Upper lobe of left lung (tissue), 6 donors: Measurements from ENCODE around the gene WDR90. TPM values are rescaled to one million over a fixed set of nuclear protein-coding genes. Genes with fewer than 3 reads are reported as not detected.
"Not testable (repeated sequence)": the region's sequence is repeated elsewhere in the genome, so short reads cannot be mapped to it uniquely, and the experiment has no call there.

ENCODE experiments used
- ATAC-seq, 2 donors: fragments of 200-7000 bp; cut with Tn5 transposase; one replicate each; pipeline ENCODE4 v1.9.1; 2022; ENCODE audit warnings: mild to moderate bottlenecking in 2 of 2, moderate library complexity in 2 of 2; ENCODE audit not compliant: low FRiP score in 2 of 2
- DNase-seq, 2 donors: peaks; one replicate each; pipeline ENCODE4 v3.0.0-alpha.2; 2019 to 2020
- H3K27ac ChIP-seq, 4 donors: fragments of 200-600 bp; sonication (generic); one replicate each; pipeline ENCODE4 v1.5.1; 2016 to 2019
- H3K27me3 ChIP-seq, 4 donors: fragments of 200-600 bp; sonication (generic); one replicate each; pipeline ENCODE4 v1.5.1; 2017 to 2019
- H3K36me3 ChIP-seq, 4 donors: fragments of 200-600 bp; sonication (generic); one replicate each; pipeline ENCODE4 v1.5.1; 2016 to 2019
- H3K4me1 ChIP-seq, 4 donors: fragments of 200-600 bp; sonication (generic); one replicate each; pipeline ENCODE4 v1.5.1; 2018 to 2019
- H3K4me3 ChIP-seq, 4 donors: fragments of 200-600 bp; sonication (generic); one replicate each; pipeline ENCODE4 v1.5.1; 2017 to 2019; ENCODE audit warnings: mild to moderate bottlenecking in 2 of 4, moderate library complexity in 1 of 4
- H3K9me3 ChIP-seq, 4 donors: fragments of 200-600 bp; sonication (generic); one replicate each; pipeline ENCODE4 v1.5.1; 2018 to 2019
- EP300 ChIP-seq, 4 donors: sonication (generic); formaldehyde crosslinking; IDR thresholded peaks; one replicate each; pipeline ENCODE4 v1.5.1; 2017; ENCODE audit warnings: antibody characterized with exemption in 4 of 4, control low read depth in 2 of 4
- POLR2A ChIP-seq, 4 donors: fragments of 450-650 bp; IDR thresholded peaks; one replicate each; pipeline ENCODE4 v1.5.1; 2016 to 2017; ENCODE audit warnings: antibody characterized with exemption in 4 of 4, mild to moderate bottlenecking in 2 of 4
- POLR2AphosphoS5 ChIP-seq, 2 donors: sonication (generic); formaldehyde crosslinking; IDR thresholded peaks; one replicate each; pipeline ENCODE4 v1.5.1; 2017; ENCODE audit warnings: antibody characterized with exemption in 2 of 2
- WGBS, 2 donors: methylation state at CpG; one replicate each; pipeline ENCODE4 v1.1.5; 2017 to 2018; 5-methylcytosine and 5-hydroxymethylcytosine counted together
- total RNA-seq, 6 donors: library from RNA; depleted of rRNA in 4 of 6; stranded (reverse); fragments of >200 nt in 4 of 6; gene quantifications; one replicate each; pipeline versions ENCODE4 v1.1.0 to v1.2.1, GENCODE V29; 2016 to 2021
- TF ChIP-seq, protein P1 (sequence below), 6 experiments: fragments of 450-650 bp in 4 of 6; fragments of 200-600 bp in 2 of 6; sonication (generic) in 2 of 6; IDR thresholded peaks; one replicate each; pipeline ENCODE4 v1.5.1; 2016 to 2019; ENCODE audit warnings: antibody characterized with exemption in 6 of 6
- donor health status: DM: no; HTN: no; CAD: no; lungs with moderate emphysema.
- donor health status: DM: no; HTN: yes; CAD: no; lungs with severe emphysema.

The WDR90 gene
- total RNA-seq, 6 donors from 2014 or later: 18.8 to 174 (median 34.1) TPM

DNA sequence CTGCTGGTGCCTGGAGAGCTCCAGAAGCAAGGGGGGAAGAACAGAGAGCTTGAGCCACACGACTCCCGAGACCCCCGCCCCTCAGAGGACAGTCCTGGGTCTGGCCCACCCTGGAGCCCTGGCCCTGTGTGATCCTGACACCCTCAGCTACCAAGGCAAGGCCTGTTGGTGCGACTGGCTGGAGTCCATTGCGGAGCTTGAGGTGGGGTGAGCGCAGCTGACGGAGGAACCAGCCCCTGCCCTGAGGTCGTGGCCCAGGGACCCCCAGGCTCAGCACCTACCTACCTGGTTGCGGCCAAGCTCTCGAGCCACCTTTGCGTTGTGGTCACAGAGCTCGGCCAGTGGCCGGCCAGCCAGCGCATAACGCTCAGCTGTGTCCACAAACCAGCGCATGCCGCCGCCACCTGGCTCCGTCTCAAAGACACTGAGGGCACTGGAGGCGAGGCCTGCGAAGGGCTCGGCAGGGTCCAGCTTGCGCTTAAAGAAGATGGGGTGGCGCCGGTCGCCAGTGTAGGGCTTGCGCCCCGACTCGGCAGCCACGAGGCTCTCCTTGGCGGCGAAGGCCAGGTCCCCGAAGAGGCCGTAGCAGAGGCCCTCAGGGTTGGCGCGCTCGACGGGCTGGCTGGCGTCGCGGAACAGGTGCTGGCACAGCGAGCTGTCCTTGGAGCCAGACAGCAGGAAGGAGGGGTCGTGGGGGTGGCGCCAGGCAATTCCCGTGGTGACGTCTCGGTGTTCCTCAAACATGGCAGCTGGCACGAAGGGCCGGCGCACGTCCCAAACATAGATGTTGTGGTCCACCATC lies 37.5 kb downstream of the WDR90 start:
- ATAC-seq: no peak
- Histone ChIP-seq H3K4me3 (no peak overlapping the region), H3K4me1 (peaks cover 43 to 74% (median 58%) of the 10 kb centered on the region in 4 donors), H3K36me3 (peaks cover 8 to 34% (median 21%) of the 10 kb centered on the region in 4 donors), H3K27ac (no peak overlapping the region), H3K9me3 (no peaks in the 10 kb centered on the region), H3K27me3 (no peaks in the 10 kb centered on the region)
- 94 to 97% methylated on average over 23 to 51 of the region's 51 CpGs for WGBS, 2 donors
- peak in 1 of 2 donors; percentile 86 for DNase-seq
- TF ChIP-seq POLR2A (IDR thresholded peaks at IDR 0.05): no peak
- TF ChIP-seq, protein P1, sequence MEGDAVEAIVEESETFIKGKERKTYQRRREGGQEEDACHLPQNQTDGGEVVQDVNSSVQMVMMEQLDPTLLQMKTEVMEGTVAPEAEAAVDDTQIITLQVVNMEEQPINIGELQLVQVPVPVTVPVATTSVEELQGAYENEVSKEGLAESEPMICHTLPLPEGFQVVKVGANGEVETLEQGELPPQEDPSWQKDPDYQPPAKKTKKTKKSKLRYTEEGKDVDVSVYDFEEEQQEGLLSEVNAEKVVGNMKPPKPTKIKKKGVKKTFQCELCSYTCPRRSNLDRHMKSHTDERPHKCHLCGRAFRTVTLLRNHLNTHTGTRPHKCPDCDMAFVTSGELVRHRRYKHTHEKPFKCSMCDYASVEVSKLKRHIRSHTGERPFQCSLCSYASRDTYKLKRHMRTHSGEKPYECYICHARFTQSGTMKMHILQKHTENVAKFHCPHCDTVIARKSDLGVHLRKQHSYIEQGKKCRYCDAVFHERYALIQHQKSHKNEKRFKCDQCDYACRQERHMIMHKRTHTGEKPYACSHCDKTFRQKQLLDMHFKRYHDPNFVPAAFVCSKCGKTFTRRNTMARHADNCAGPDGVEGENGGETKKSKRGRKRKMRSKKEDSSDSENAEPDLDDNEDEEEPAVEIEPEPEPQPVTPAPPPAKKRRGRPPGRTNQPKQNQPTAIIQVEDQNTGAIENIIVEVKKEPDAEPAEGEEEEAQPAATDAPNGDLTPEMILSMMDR (IDR thresholded peaks at IDR 0.05): no peak
- no peak for TF ChIP-seq POLR2AphosphoS5 (IDR thresholded peaks at IDR 0.05)
- no peak for TF ChIP-seq EP300 (IDR thresholded peaks at IDR 0.05)

DNA sequence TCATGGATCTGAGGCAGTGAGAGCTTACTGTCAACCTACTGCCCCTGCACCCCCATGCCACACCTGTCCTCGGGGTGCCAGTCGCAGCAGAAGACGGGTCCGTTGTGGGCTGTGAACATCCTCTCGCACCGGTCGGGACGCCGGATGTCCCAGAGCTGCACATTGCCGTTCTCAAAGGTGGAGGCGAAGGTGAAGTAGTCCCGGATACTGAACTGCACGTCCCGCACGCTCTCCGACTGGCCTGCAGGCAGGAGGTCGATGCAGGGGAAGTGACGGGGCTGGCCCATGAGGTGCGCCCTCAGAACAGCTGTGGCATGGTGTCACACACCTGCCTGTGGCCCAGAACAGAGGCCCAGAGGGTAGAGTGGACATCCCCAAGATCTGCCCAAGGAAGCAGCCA lies 38.3 kb downstream of the WDR90 start:
- no peak for ATAC-seq
- no peak for TF ChIP-seq POLR2A (IDR thresholded peaks at IDR 0.05)
- TF ChIP-seq, protein P1 (IDR thresholded peaks at IDR 0.05): no peak
- no peak for TF ChIP-seq POLR2AphosphoS5 (IDR thresholded peaks at IDR 0.05)
- no peak for TF ChIP-seq EP300 (IDR thresholded peaks at IDR 0.05)
- no peak overlapping the region for H3K4me3 ChIP-seq
- H3K4me1 ChIP-seq: peaks cover 37 to 66% (median 50%) of the 10 kb centered on the region in 4 donors
- 89 to 94% methylated on average over 16 to 19 of the region's 19 CpGs for WGBS, 2 donors
- H3K27ac ChIP-seq: no peak overlapping the region
- peak in 1 of 2 donors; percentile 77 for DNase-seq
- no peaks in the 10 kb centered on the region for H3K27me3 ChIP-seq
- peaks cover under 1 to 26% (median 13%) of the 10 kb centered on the region in 4 donors for H3K36me3 ChIP-seq
- H3K9me3 ChIP-seq: no peaks in the 10 kb centered on the region

DNA sequence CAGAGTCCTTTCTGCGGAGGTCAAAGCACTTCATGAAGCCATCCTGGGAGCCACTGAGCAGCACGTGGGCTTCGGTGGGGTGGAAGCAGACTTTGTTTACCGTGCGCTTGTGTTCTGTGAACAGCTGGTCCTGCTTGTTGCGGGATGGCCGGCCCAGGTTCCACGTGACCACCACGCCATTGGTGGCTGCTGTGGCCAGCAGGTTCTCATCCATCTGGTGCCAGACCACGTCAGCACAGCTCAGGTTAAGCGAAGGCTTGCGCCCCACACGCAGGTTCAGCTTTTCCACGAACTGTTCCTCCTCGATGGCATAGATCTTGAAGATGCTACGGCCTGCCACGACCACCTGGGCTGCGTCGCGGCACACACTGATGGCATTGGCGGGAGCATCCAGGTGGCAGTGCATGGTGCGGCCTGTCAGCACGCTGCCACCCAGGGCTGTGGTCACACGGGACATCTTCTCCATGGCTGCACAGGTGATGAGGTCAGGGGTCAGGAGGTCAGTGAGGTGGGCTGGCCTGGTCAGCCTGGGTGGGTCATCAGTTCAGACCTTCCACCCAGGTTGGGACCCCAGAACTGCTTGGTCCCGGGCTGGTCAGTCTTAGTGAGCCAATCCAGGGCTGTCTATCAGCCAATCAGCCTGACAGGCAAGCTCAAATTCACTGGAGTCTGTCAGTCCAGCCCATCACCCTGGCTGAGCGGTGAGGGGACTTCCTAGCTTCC lies 40.2 kb downstream of the WDR90 start:
- peaks cover 0 to 18% (median 12%) of the 10 kb centered on the region in 4 donors for H3K27me3 ChIP-seq
- no peak for ATAC-seq
- H3K4me3 ChIP-seq: peak overlapping the region; percentile 76 to 98 (median 79)
- H3K27ac ChIP-seq: peak overlapping the region; percentile 84 to 92 (median 86)
- peaks cover 0 to 18% (median 5%) of the 10 kb centered on the region in 4 donors for H3K36me3 ChIP-seq
- peaks cover 32 to 58% (median 45%) of the 10 kb centered on the region in 4 donors for H3K4me1 ChIP-seq
- WGBS, 2 donors: 85 to 88% methylated on average over 11 to 24 of the region's 26 CpGs
- peak in 1 of 2 donors; percentile 68 for DNase-seq
- no peaks in the 10 kb centered on the region for H3K9me3 ChIP-seq
- TF ChIP-seq POLR2AphosphoS5 (IDR thresholded peaks at IDR 0.05) (no peak), POLR2A (IDR thresholded peaks at IDR 0.05) (no peak), EP300 (IDR thresholded peaks at IDR 0.05) (no peak)
- TF ChIP-seq, protein P1 (IDR thresholded peaks at IDR 0.05): no peak

DNA sequence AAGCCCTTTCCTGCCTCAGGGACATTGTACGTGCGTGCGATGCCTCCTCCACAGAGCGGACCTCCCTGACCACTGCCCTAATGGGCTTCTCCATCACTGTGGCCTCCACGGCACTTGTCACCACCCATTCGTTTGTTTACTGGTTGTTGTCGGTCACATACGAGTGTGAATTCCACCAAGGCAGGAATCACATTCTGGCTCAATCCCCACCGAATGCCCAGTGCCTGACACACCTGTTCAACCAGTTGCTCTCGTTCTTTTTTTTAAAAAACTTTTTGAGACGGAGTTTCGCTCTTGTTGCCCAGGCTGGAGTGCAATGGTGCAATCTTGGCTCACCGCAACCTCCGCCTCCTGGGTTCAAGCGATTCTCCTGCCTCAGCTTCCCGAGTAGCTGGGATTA lies 42.1 kb downstream of the WDR90 start:
- WGBS, 2 donors: 77 to 81% methylated on average over 16 of the region's 16 CpGs

More for the DNA sequence above, 42.1 kb downstream of the WDR90 start:
- Histone ChIP-seq H3K36me3 (peaks cover 0 to 14% (median 5%) of the 10 kb centered on the region in 4 donors), H3K27me3 (peaks cover 0 to 35% (median 25%) of the 10 kb centered on the region in 4 donors), H3K4me1 (peaks cover 36 to 56% (median 47%) of the 10 kb centered on the region in 4 donors)
- not testable (repeated sequence) for DNase-seq, H3K9me3 ChIP-seq, H3K27ac ChIP-seq, H3K4me3 ChIP-seq, ATAC-seq
